GM18498 (cell line): ENCODE measurements around the gene C1QTNF8.

ENCODE experiments used
- ATAC-seq: cut with Tn5 transposase; IDR thresholded peaks from one replicate; pipeline ENCODE4 v1.9.1; 2021; ENCODE audit warnings: mild to moderate bottlenecking, moderate library complexity; ENCODE audit not compliant: unreplicated experiment

The C1QTNF8 gene

DNA sequence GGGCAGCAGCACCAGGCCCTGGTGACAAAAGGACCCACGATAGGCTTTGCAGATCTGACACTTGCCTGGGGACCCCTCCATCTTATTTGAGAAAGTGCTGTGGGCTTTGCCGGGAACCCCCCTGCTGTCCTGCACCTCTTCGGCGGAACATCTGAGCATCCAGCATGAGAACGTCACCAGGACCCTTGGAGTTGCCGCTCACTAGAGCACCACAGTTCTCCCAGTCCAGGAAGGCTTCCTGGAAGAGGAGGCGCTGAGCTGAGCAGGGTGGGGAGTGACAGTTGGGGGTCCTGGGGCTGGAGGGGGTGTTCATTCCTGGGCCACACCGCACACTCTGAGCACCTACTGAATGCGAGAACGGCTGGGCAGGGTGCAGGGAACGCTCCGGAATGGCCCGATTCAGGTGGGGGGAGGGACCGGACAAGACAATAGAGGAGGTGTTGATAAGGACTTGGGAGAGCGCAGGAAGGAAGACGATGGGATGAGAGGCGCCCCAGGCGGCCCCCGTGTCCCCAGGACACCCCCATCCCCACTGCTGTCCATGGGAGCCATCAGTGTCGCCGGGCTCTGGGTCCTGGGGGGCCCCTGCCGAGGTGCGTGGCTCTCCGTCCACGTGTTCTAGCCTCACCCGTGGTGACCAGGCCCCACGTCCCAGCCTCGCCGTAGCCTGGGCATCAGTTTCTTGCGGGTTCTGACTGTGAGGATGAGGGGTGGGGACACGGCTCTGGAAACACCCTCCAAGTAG lies 32.1 kb upstream of the C1QTNF8 start:
- ATAC-seq, result no peak

GRCh38 chr16:1127101-1127500 lies 31.1 kb upstream of the C1QTNF8 start:
- ATAC-seq, result no peak

DNA sequence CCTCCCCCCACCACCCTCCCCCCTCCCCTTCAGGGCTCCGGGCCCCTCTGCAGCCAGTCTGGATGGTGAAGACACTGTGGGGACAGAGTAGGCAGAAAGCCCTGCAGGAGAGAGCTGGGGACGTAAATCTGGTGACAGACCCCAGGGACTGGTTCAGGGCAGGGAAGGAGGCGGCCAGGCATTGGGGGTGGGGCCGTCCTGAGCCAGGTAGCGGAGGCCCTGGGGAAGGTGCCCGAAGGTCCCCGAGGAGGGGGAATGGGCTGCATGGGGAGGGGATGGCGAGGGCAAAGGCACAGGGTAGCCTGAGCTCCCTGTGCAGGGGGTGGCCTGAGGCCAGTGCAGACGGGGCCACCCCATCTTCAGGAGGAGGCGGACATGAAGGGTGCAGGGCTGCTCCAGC lies 30.5 kb upstream of the C1QTNF8 start:
- no peak for ATAC-seq

- no peak for ATAC-seq
Observed at GRCh38 chr16:1126044-1126443, 30.0 kb upstream of the C1QTNF8 start.

DNA sequence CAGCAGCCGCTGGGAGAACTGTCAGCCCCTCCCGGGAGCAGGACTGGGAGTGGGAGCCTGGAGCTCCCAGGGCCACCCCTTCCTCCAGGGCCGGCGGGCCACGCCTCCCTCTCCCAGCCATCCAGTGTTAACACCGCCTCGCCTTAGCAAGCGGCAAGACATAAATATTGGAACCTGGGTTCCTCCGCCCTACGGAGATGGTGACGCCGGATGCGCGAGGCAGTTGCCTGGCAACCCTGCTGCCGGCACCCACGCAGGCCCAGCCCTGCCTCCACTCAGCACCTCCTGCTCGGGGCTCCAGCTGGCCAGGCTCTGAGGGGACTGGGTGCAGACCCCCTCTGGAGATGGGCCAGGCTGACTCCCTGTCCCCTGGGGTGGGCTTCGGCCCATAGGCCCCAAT lies 29.4 kb upstream of the C1QTNF8 start:
- ATAC-seq, result no peak

DNA sequence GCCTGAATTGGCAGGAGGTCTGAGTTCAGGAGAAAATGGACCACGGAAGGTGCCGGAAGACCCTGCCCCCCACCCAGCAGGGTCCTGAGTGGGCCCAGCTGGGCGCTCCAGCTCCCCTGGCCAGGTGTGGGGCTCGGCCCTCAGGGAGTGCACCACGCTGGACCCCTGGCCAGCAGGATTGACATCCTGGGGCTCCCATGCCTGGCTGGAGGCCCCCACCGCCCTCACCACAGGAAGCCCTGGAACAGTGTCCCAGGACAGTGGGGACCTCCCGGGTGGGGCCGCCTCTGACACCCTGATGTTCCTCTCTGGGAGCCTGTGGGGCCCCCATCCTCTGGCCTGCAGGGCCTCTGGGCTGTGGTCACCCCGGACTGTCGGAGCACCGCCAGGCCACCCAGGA lies 28.8 kb upstream of the C1QTNF8 start:
- ATAC-seq, result no peak

DNA sequence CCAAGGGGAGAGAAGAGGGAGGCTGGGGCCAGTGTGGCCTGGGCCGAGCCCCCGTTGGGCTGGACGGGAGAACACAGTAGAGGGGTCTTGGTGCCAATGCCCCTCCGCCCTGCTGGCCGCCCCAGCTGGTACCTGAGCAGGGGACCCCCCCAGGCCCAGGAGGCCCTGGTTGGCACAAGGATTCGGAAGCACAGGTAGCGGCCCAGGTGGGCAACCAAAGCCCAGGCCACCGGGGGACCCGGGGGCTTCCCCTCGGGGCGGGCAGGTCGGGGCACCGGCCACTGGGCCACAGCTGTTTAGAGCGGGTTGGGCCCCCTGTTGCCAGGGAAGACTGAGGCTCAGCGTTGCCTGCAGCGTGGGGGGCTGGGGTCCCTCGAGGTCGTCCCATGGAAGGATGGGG lies 28.2 kb upstream of the C1QTNF8 start:
- no peak for ATAC-seq

- ATAC-seq, result no peak
Observed at GRCh38 chr16:1123525-1124230, 27.6 kb upstream of the C1QTNF8 start.

GRCh38 chr16:1122398-1122765 lies 26.3 kb upstream of the C1QTNF8 start:
- ATAC-seq, result no peak

DNA sequence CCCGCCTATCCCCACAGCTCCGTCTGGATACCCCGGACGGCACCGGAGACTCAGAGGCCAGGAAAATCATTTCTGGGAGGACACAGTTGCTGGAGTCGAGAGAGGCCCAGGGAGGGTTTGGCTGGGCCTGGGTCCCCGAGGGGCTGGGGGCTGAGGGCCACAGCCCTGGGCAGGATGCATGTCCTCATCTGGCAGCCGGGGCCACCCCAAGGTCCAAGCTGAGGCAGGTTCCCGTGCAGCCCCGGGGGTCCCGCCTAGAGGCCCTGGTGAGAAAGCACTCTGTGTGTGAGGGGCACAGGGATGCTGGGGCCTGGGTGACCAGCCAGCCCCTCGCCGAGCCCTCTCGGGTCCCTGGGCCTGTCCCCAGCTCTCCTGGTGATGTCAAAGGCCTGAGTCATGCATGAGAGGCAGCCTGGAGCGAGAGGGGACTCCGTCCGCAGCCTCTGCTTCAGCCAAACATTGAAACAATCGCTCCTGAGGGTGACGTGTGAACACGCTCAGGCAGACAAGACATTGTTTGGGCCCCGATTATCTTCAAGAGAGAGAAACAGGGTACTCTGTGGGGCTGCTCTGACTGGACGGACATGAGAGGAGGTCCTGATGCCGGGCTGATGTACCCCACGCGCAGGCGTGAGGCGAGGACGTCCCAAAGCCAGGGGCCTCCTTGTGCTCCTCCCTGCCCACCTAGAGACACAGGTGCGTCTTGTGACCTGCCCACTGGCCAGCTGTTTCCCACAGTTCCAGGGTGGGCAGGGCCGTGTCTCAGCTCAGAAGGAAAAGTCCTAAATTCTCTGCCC lies 25.8 kb upstream of the C1QTNF8 start:
- ATAC-seq, result no peak

DNA sequence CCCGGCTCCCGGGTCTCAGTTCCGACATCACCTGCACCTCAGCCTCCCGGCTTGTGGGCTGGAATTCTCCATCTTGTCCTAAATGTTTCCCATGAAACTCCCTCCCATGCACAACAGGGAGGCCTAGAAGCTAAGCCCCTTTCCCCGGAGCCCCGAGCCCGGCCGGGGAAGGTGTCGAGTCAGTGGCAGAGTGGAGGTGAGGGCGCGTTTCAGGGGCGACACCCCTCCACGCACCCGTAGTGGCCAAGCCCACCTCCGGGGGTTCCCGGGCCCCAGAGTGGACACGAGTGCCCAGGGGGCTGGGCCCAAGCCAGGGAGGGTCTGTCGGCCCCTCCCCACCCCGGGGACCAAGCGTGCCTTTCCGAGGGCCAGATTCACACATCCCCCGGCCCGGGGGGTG lies 25.0 kb upstream of the C1QTNF8 start:
- ATAC-seq, result no peak

- ATAC-seq, result no peak
Observed at GRCh38 chr16:1120577-1120941, 24.5 kb upstream of the C1QTNF8 start.

GRCh38 chr16:1119766-1120576 lies 23.9 kb upstream of the C1QTNF8 start:
- no peak for ATAC-seq

- no peak for ATAC-seq
Observed at GRCh38 chr16:1119129-1119528, 23.1 kb upstream of the C1QTNF8 start.

- ATAC-seq, result no peak
Observed at GRCh38 chr16:1117926-1118325, 21.9 kb upstream of the C1QTNF8 start.

DNA sequence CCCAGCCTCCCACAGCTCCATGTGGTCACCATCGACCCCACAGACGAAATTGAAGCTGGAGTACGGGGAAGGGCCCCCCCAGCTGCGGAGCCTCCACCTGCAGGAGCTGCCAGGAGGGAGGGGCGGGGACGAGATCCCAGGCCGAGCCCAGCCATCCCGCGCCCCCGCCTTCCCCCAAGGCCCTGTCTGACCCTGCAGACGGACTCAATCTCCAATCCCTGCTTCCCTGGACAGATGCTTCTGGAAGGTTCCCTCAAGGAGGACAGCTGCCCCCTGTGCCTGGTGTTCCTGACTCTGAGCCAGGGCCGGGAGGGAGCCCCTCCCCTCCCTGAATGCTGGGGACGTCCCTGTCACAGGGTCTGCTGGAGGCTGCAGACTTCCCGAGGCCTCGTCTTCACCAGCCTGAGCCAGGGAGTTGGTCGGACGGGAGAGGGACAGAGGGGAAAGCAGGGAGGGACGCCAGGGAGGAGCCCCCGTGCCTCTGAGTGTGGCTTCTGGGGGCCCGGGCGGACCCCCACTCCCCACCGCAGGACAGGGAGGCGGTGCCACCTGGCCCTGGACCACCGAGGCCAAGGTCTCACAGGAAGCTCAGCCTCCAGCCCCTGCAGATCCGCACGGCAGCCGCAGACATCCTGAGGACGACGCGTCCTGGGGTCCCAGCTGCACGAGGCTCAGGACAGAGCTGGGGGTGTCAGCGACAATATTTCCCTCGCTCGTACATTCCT lies 21.3 kb upstream of the C1QTNF8 start:
- no peak for ATAC-seq

DNA sequence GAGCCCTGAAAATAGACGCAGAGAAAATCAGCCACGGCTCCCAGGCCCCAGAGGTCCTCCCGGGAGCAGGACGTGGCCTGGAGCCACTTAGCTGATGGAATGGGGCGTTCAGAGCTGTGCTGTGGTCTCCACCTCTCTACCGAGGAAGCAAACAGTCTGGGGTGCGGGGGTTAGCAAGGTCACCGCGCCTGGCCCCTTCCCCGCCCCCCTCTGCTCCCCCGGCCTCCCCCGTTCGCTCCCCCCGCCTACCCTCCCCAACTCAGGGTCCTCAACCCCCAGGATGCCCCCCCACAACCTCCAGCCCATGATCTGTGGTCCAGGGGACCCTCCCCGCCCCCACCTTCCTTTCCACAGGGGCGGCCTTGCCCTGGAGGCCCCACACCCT lies 20.6 kb upstream of the C1QTNF8 start:
- ATAC-seq, result no peak

GRCh38 chr16:1113889-1114526 lies 18.0 kb upstream of the C1QTNF8 start:
- ATAC-seq, result no peak

- no peak for ATAC-seq
Observed at GRCh38 chr16:1113489-1113888, 17.4 kb upstream of the C1QTNF8 start.
